AG09309 (cell line): Measurements from ENCODE around the gene TMEM185B.
"Not testable (repeated sequence)": the region's sequence is repeated elsewhere in the genome, so short reads cannot be mapped to it uniquely, and the experiment has no call there.

Source experiments
- DNase-seq: peaks from one replicate; pipeline ENCODE4 v3.0.0-alpha.2; 2010; ENCODE audit warnings: low read depth
- H3K4me3 ChIP-seq: 2 replicates; pipeline ENCODE4 v1.5.1; 2011; ENCODE audit warnings: mild to moderate bottlenecking, low read depth, low read length, moderate library complexity; ENCODE audit not compliant: control insufficient read depth
- CTCF ChIP-seq: IDR thresholded peaks from 2 replicates; pipeline ENCODE4 v1.5.1; 2011; ENCODE audit warnings: mild to moderate bottlenecking, low read depth, low read length, inconsistent platforms; ENCODE audit not compliant: insufficient read depth, control insufficient read depth; ENCODE audit errors: missing control alignments

The TMEM185B gene

GRCh38 chr2:120238728-120239487 is 15.7 kb upstream of the TMEM185B start:
- DNase-seq = no peak
- no peak for TF ChIP-seq CTCF
- no peak overlapping the region for H3K4me3 ChIP-seq

GRCh38 chr2:120237491-120237902 is 14.3 kb upstream of the TMEM185B start:
- DNase-seq = no peak
- H3K4me3 ChIP-seq = no peak overlapping the region
- no peak for TF ChIP-seq CTCF

- no peak for DNase-seq
- TF ChIP-seq CTCF = no peak
- H3K4me3 ChIP-seq = no peak overlapping the region
These were observed 13.6 kb upstream of the TMEM185B start for GRCh38 chr2:120236791-120237190.

- H3K4me3 ChIP-seq = no peak overlapping the region
- TF ChIP-seq CTCF = no peak
- no peak for DNase-seq
These were observed 13.1 kb upstream of the TMEM185B start for GRCh38 chr2:120236316-120236715.

GRCh38 chr2:120235681-120236080 is 12.5 kb upstream of the TMEM185B start:
- DNase-seq = no peak
- no peak for TF ChIP-seq CTCF
- no peak overlapping the region for H3K4me3 ChIP-seq

- not testable (repeated sequence) for H3K4me3 ChIP-seq, DNase-seq
These were observed 12.0 kb upstream of the TMEM185B start for GRCh38 chr2:120235158-120235557.

- TF ChIP-seq CTCF = no peak
- DNase-seq = no peak
- no peak overlapping the region for H3K4me3 ChIP-seq
These were observed 10.1 kb upstream of the TMEM185B start for GRCh38 chr2:120233292-120233691.
